ENCODE data around the gene IPO13.
A peak's percentile ranks its signal among the peaks of the same experiment; 100 is the strongest.

IPO13 gene

GRCh38 chr1:43991476-43992231 is 44.9 kb downstream of the IPO13 start, which contains the start of gene CCDC24:
Gene CCDC24 (plus strand): TSS chr1:43991599. CDS start chr1:43991879, 280 bp downstream.
- DNase-seq = peak; percentile 39 to 79

- DNase-seq = no peak
Observed at GRCh38 chr1:43992232-43992995, 45.7 kb downstream of the IPO13 start.

- DNase-seq = no peak
Observed at GRCh38 chr1:43993206-43993914, 46.6 kb downstream of the IPO13 start.

GRCh38 chr1:43994071-43994470 is 47.3 kb downstream of the IPO13 start:
- no peak for DNase-seq

DNA sequence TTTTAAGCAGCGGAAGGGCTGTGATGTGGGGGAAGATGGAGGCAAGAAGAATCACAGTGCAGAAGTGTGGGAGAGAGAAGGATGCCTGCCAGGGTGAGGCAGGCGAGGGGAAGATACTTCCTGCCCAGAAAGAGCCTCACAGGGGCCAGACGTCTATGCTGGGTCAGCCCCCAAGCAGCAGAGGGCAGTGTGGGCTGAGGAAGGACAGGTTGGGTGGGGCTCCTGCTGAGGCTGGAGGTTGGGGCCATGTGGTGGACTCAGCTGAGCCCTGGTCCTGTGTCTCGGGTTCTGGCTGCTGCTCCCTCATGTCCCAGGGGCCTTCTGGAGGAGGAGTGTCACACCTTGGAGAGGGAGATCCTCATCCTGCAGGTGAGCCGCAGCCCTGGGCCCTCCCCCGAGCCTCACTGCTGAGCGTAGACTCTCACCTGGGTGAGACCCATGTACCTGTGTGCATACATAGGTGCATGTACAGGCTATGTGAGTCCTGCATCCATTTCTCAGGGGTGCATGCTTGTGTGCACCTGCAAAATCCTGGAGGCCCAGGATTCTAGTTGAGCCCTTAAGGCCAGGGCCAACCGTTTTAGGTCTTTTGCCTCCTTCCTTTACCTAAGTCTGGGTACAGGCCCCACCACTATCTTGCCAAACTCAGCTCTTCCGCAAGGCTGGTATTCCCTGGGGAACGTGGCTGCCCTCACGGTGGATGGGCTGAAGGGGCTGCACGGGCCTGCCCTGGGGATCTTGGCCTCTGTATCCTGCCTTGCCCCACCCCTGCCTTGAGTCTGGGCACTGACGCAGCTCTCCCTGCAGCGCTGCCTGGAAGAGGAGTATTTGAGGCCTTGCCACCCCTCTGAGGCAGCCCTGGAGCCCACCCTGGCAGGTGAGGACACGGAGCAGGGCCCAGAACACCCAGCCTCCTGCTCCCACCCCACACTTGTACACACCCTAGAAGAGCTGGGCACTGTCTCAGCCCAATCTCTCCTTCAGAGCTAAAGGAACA is 48.3 kb downstream of the IPO13 start:
- no peak for DNase-seq

DNA sequence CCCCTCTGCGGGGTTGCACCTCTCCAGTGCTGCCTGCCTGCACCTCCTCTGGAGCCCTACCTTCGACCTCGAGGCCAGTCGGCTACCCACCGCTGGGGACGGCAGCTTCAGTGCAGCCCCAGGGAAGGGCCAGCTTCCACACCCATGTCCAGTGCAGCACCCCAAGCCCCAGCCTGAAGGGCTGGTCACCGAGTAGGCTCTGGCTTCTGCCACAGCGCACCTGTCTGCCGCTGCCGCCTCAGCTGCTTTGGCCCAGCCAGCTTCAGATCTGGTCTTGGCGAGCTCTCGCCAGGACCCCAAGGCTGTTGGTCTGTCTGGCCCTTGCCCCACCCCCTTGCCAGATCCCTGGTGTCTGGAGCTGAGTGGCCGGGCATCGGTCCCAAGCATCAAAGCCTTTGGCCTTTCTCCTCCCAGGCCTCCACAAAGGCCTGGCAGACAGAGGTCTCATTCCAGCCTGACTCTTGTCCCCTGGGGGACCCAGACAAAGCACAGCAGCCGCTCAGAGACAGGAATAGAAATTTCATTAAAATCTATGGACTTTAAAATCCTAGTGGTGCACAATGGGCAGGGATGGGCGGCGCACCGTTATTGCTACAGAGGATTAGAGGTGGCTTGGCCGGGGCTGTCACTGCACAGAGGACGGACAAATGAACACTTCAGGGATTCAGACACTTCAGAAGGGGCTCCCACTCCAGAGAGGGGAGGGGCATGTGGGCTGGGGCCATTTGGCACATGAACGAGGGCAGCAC is 49.4 kb downstream of the IPO13 start:
- peak in 1 of 2 donors; percentile 12 for DNase-seq

DNA sequence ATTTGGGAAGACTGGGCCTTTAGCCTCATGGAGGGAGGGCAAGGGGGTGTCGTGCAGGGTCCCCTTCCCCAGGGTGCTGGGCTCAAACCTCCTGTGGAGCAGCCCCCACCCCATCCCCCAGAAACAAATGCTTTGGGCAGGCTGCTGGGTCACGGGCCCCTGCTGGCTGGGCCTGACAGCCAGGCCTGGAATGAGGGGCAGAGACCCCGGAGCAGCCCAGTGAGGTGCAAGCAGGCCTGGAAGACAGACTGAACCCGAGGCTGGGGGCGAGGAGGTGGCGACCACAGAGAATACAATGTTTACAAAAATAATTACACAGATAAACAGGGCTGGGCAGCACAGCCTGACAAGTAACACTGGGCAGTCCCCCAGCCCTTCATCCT is 50.0 kb downstream of the IPO13 start:
- no peak for DNase-seq

DNA sequence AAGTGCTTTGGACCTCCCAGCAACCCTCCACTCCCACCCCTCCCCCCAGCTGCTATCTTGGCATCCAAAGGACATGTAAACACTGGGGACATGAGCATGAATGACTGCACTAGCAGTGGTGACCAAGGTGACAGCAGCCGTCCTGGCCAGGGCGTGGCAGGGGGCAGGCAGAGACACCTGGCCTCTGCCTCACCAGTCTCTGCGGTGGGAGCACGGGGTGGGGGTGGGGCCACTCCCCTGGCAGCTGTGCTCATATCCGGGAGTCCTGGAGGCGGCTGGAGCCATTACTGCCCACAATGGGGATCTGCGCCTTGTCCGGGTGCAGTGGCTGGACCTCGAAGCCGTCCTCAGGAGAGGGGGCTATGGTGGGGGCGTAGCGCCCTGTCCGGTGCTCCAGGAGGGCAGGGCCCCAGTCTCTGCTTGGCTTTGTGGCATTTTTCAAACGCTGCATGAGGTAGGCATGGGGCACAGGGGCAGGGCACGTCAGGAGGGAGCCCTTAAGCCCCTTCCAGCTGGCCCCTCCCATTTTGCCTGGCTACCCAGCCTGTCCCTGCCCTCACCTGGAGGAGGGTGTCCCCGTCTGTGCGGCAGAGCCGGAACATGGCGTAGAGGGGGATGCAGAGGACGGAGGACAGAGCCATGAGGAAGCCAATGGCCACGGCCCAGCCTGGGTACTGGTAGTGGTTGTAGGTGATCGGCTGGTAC is 50.7 kb downstream of the IPO13 start:
- no peak for DNase-seq

GRCh38 chr1:43998000-43998378 is 51.2 kb downstream of the IPO13 start:
- DNase-seq = no peak

- DNase-seq = no peak
Observed at GRCh38 chr1:43999455-43999854, 52.7 kb downstream of the IPO13 start.

GRCh38 chr1:44000122-44000665 is 53.4 kb downstream of the IPO13 start:
- no peak for DNase-seq

GRCh38 chr1:44002165-44002564 is 55.4 kb downstream of the IPO13 start:
- no peak for DNase-seq

GRCh38 chr1:44002606-44003157 is 55.9 kb downstream of the IPO13 start:
- DNase-seq = no peak

DNA sequence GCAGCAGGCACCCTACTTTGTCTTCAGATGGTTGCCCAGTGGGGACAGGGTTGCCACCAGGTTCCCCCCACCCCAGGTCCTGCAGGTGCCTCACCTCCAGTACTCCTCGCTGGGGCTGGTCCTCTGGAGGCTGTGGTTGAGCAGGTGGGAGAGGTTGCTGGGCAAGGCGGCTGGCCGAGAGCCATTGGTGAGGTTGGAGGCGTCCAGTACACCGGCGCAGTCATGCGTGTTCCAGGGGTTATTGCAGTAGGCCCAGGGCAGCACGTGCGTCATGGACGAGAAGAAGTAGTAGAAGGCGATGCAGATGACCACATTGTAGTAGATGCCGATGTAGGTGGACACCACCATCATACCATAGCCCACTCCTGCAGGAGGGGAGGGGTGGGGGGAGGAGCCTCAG is 61.5 kb downstream of the IPO13 start:
- DNase-seq = no peak

DNA sequence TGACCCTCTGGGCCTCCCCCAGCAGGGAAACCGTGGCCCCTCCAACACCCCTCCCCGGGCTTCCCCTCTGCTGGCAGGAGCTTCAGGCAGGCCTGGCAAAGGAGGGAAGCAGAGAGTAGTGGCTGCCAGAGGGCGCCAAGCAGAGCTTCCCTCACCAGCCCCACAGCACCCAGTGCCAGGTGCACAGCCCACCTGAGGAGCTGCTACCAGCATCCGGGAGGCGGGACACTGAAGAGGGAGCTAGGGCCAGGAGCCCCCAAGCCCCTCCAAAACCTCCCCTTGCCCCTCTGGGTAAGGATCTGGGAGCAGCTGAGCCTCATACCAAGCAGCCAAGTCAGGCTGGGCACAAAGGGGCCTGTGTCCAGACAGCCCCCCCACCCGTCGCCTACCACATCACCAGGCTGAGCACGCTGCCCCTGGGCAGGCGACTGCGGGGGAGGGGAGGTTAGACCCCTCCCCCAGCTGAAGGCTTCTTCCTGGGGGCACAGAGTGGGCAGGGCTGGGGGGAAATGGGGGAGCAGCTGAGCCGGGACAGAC is 64.3 kb downstream of the IPO13 start:
- peak; percentile 73 to 86 for DNase-seq

GRCh38 chr1:44012404-44012803 is 65.7 kb downstream of the IPO13 start:
- DNase-seq = no peak

DNA sequence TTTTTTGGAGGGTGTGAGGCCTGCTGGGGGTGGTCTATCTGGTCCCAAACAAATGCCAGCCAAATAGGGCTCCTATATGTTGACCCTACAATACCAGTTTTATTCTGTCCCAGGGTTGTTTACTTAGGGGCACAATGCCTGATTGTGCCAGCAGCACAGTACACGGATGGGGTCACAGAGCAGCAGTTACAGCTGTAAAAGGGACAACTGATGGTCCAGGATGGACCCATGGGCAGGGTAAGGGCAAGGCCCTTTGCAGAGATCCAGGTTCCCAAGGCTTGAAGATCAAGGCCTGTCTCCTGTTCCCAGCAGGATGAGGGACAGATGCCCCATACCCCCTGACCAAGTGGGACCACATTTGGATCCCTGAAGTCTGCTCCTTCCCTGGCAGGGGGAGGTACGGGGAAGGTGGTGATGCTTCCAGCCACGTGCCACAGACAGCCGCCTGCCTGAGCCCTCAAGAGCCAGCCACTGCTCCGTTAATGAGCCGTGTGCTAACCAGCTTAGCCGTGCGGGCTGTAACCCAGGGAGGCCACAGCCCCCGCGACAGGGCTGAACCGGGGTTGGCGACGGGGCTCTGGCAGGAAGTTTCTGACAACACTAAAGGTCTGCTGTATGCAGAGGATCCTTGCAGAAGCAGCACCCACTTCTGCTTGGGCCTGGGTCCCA is 66.3 kb downstream of the IPO13 start:
- DNase-seq = peak; percentile 21 to 54

DNA sequence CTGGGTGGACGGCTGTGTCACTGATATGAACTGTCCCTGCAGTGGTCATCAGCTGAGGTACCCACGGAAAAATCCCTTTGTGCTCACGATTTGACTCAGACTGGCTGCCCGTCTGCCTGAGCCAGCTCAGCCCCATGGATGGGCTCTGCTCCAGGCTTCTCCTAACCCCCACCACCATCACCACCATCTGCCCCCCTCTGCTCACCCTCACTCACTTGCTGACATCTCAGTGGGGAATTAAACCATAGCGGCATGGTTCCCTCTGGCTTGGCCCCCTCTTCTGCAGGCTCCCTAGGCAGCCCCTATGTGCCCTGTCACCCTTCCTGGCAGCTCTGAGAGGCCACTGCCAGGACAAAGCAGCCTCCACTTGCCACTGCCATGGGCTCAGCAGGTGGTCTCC is 67.2 kb downstream of the IPO13 start:
- peak in 1 of 2 donors; percentile 45 for DNase-seq

DNA sequence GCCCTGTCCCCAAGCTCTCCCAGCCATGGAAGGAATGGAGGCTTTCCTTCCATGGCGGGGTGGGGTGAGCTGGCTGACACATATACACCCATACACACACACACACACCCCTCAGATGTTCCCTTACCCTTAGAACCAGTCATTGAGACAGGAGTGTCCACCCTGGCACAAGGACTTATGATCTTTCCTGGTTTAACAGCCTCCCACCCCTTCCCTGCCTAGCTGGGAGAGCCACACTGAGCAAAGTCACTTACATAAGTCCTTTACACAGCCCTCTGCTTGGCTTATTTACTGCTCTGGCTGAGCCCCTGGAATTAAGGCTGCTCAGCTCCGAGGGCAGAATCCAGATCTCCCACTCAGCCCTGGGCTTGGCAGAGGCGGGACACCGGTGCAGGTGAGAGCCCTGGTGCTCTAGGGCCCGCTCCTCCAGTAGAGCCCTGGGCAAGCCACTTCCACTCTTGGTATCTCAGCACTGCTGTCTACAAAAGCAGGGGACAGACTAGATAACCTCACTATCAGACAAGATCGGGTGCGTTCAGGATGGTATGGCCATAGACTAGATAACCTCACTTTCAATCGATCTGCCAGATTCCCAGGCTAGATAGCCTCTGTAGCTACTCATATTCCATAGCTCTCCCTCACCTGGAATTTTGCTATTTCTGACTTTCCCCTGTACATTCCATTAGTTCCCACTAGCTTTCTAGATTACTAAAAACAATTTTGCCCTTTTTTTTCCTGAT is 67.8 kb downstream of the IPO13 start:
- DNase-seq = no peak

All from hippocampal formation (tissue), 2 donors.